ENCODE data around the gene PHF23.

PHF23 gene

GRCh38 chr17:7191571-7192270 is 47.5 kb downstream of the PHF23 start:
- TF ChIP-seq ZFX (IDR thresholded peaks at IDR 0.05; ENCODE audit: borderline replicate concordance) (no peak), CTCF (IDR thresholded peaks at IDR 0.05) (no peak)

GRCh38 chr17:7191069-7191468 is 48.2 kb downstream of the PHF23 start:
- TF ChIP-seq ZFX (IDR thresholded peaks at IDR 0.05; ENCODE audit: borderline replicate concordance) (no peak), CTCF (IDR thresholded peaks at IDR 0.05) (no peak)
- no peak overlapping the region for H3K27ac ChIP-seq

More at GRCh38 chr17:7191571-7192270, 47.5 kb downstream of the PHF23 start:
- H3K27ac ChIP-seq, result no peak overlapping the region

- no peak overlapping the region for H3K27ac ChIP-seq
- TF ChIP-seq ZFX (IDR thresholded peaks at IDR 0.05; ENCODE audit: borderline replicate concordance) (no peak), CTCF (IDR thresholded peaks at IDR 0.05) (no peak)
Measured at GRCh38 chr17:7190276-7190917, 48.9 kb downstream of the PHF23 start.

- TF ChIP-seq ZFX (IDR thresholded peaks at IDR 0.05; ENCODE audit: borderline replicate concordance) (no peak), CTCF (IDR thresholded peaks at IDR 0.05) (peak; percentile 35)
- H3K27ac ChIP-seq, result no peak overlapping the region
Measured at GRCh38 chr17:7186241-7186640, 53.0 kb downstream of the PHF23 start.

All from 22Rv1 (cell line).